Body of pancreas (tissue), 4 donors: Measurements from ENCODE around the gene NMBR.

Experiments used
- POLR2A ChIP-seq, 3 donors: fragments of 450-650 bp; IDR thresholded peaks; one replicate each; pipeline ENCODE4 v1.6.1; 2016; ENCODE audit warnings: antibody characterized with exemption in 3 of 3, mild to moderate bottlenecking in 2 of 3
- TF ChIP-seq, protein P1 (sequence below), 7 experiments: fragments of 450-650 bp in 4 of 7; fragments of 200-600 bp in 3 of 7; sonication (generic) in 3 of 7; IDR thresholded peaks; one replicate each; pipeline ENCODE4 v1.5.1; 2016 to 2019; ENCODE audit warnings: antibody characterized with exemption in 7 of 7

DNA sequence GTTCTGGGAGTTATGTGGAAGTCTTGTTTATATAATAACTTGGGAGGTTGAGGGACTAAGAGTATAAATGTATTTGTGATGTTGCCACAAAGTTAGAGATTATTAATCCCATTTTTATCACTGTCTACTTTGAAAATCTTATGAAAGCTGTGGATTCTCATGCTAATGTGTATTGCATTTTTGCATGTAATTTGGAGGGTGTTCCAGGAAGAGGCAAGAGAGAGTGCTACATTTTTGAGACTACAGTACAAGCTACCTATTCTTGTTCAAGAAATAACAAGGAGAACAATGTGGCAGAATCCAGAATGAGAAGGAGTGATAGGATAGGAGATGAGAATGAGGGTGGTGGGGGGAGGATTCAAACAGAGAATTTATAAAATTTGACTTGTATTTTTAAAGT is 35.1 kb upstream of the NMBR start:
- TF ChIP-seq, protein P1, sequence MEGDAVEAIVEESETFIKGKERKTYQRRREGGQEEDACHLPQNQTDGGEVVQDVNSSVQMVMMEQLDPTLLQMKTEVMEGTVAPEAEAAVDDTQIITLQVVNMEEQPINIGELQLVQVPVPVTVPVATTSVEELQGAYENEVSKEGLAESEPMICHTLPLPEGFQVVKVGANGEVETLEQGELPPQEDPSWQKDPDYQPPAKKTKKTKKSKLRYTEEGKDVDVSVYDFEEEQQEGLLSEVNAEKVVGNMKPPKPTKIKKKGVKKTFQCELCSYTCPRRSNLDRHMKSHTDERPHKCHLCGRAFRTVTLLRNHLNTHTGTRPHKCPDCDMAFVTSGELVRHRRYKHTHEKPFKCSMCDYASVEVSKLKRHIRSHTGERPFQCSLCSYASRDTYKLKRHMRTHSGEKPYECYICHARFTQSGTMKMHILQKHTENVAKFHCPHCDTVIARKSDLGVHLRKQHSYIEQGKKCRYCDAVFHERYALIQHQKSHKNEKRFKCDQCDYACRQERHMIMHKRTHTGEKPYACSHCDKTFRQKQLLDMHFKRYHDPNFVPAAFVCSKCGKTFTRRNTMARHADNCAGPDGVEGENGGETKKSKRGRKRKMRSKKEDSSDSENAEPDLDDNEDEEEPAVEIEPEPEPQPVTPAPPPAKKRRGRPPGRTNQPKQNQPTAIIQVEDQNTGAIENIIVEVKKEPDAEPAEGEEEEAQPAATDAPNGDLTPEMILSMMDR (IDR thresholded peaks at IDR 0.05): no peak
- TF ChIP-seq POLR2A (IDR thresholded peaks at IDR 0.05): no peak
